Smooth muscle cell of trachea (primary cell): ENCODE measurements around the gene LACTB. TPM values are rescaled to one million over a fixed set of nuclear protein-coding genes. Genes with fewer than 3 reads are reported as not detected.

Source experiments
- total RNA-seq: library from RNA; depleted of rRNA; stranded (reverse); fragments of >200 nt; gene quantifications from 2 replicates; pipeline ENCODE4 v1.2.1, GENCODE V29; 2014

LACTB gene, protein sequence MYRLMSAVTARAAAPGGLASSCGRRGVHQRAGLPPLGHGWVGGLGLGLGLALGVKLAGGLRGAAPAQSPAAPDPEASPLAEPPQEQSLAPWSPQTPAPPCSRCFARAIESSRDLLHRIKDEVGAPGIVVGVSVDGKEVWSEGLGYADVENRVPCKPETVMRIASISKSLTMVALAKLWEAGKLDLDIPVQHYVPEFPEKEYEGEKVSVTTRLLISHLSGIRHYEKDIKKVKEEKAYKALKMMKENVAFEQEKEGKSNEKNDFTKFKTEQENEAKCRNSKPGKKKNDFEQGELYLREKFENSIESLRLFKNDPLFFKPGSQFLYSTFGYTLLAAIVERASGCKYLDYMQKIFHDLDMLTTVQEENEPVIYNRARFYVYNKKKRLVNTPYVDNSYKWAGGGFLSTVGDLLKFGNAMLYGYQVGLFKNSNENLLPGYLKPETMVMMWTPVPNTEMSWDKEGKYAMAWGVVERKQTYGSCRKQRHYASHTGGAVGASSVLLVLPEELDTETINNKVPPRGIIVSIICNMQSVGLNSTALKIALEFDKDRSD
- total RNA-seq = 25.9 and 27.3 TPM in 2 replicates

GRCh38 chr15:63121382-63122001, at the start of gene LACTB:
LACTB (plus strand) TSS chr15:63121861; CDS start chr15:63121872, 11 bp downstream.

DNA sequence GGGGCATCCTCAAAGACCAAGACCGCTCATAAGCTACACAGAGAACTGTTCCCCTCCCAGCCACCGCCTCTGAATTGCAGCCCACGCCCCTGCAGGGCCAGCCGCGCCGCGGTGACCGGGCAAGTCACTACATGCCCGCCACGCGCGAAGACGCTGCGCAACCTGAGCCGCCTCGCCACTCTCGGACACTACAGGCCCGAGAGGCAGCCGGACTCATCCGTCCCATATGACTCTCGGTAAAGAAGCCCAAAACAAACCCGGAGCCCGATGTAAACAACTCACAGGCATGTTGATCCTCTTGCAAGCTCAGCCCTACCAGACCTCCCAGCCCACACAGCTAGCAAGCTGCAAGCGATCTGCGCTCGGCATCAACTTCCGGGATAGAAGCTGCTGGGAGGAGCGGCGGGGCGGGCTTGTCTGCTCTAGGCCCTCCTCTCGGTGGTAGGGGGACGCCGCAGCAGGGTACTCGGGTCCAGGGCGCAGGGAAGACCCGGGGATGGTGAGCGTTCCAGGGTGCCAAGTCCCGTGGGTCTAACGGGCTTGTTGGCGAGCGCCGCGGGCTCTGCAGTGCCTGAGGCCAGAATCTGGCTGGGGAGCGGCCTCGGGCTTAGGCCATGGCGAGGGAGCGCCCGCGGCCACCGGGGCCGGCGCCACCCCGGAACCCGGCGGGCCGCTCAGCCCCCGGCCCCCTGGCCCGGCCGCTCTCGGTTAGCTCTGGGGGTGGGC, 35.6 kb downstream of the LACTB start, which contains the start of gene RPS27L:
Gene RPS27L (minus strand): TSS at position 360 of the 726 bp plus-strand sequence. CDS start 72 bp downstream, at position 288.

GRCh38 chr15:63188926-63189871, 67.5 kb downstream of the LACTB start, which contains the start of gene RAB8B:
RAB8B (plus strand) TSS chr15:63189606; CDS start chr15:63189625, 19 bp downstream.

Other genes with a start within 250 kb of the LACTB start
- gene TPM1, start 79.1 kb upstream of the LACTB start, total RNA-seq = 169 and 229 TPM in 2 replicates
- gene RPS27L, start 35.6 kb downstream of the LACTB start, total RNA-seq = 317 and 373 TPM in 2 replicates
- gene RAB8B, start 67.7 kb downstream of the LACTB start, total RNA-seq = 123 and 209 TPM in 2 replicates
- 24.3 and 27.1 TPM in 2 replicates for gene APH1B, start 155.7 kb downstream of the LACTB start, total RNA-seq